Measurements from ENCODE around the gene HSH2D.

The HSH2D gene

GRCh38 chr19:16191216-16191908 is 47.9 kb downstream of the HSH2D start:
- TF ChIP-seq, protein P1, sequence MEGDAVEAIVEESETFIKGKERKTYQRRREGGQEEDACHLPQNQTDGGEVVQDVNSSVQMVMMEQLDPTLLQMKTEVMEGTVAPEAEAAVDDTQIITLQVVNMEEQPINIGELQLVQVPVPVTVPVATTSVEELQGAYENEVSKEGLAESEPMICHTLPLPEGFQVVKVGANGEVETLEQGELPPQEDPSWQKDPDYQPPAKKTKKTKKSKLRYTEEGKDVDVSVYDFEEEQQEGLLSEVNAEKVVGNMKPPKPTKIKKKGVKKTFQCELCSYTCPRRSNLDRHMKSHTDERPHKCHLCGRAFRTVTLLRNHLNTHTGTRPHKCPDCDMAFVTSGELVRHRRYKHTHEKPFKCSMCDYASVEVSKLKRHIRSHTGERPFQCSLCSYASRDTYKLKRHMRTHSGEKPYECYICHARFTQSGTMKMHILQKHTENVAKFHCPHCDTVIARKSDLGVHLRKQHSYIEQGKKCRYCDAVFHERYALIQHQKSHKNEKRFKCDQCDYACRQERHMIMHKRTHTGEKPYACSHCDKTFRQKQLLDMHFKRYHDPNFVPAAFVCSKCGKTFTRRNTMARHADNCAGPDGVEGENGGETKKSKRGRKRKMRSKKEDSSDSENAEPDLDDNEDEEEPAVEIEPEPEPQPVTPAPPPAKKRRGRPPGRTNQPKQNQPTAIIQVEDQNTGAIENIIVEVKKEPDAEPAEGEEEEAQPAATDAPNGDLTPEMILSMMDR (IDR thresholded peaks at IDR 0.05; ENCODE audit: insufficient read depth, low read depth, low read length, missing control alignments) = no peak
- no peak overlapping the region for H3K4me3 ChIP-seq (ENCODE audit: low read length)
- no peak for DNase-seq (ENCODE audit: low read depth)

DNA sequence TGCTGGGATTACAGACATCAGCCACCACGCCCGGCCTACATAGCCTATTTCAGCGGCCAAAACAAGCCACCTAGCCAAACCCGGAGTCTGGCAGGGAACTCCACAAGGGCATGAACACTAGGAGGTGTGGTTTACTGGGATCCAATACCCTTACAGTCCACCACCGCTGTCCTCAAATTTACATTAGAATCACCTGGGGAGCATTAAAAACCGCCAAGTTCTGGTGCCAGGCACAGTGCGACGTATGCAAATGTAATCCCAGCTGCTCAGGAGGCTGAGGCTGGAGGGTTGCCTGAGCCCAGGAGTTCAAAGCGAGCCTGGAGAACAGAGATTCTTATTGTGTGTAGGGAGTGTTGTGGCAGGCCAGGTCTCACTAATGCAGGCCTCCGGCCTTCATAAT is 50.0 kb downstream of the HSH2D start:
- TF ChIP-seq, protein P1 (IDR thresholded peaks at IDR 0.05; ENCODE audit: insufficient read depth, low read depth, low read length, missing control alignments) = no peak
- no peak overlapping the region for H3K4me3 ChIP-seq (ENCODE audit: low read length)
- DNase-seq (ENCODE audit: low read depth) = no peak

DNA sequence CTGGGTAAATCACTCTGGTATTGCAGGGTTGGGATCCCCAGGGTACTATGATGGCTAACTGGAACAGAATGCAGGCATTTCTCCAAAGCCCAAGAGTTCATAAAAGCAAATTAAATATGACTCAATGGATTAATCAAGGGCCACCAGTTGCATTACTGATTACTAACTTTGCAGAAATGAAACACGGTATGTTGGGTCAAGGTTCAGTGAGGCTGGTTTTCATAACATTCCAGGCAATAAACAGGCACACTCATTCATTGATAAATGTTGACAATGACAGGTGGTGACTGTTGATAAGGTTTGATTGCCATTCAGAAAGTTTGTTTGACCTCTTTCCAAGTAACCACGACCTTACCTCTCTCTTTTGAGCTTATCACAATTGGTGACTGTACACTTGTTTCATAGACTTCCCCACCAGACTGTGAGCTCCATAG is 53.7 kb downstream of the HSH2D start:
- TF ChIP-seq, protein P1 (IDR thresholded peaks at IDR 0.05; ENCODE audit: insufficient read depth, low read depth, low read length, missing control alignments) = no peak
- peak overlapping the region; percentile 52 for H3K4me3 ChIP-seq (ENCODE audit: low read length)
- peak; percentile 48 for DNase-seq (ENCODE audit: low read depth)

DNA sequence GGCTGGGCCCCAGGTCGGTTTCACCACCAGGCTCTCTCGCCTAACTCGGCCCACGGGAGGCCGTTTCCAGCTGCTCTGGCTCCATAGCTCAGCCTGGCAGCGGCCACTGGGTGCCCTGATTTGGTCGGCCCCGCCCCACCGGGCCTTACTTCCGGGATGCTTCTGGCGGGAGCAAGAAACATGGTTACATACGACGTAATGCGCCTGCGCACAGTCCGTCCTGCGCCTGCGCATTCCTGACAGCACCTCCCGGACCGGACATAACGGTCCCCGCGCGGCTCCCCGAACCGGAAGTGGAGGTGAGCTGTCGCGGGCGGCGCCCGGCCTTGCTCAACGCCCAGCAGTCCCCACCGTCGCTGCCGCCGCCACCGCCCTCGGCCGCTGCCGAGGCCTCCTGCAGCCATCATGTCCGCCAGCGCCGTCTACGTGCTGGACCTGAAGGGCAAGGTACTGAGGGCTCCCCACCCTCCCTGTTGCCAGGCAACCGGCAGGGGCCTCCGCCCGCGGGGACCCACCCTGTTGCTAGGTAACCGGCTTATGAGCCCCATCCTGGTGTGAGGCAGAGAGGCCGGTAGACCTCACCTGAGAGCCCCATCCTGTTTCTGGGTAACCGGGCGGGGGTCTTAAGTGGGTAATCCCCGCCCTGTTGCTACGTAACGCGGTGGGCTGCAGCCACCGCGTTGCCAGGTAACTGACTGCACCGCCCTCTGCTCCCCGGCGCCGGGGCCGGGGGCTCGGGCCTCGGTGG is 54.3 kb downstream of the HSH2D start, which contains the start of gene AP1M1:
Gene AP1M1 (plus strand): TSS at position 290 of the 748 bp plus-strand sequence. CDS start 116 bp downstream, at position 406.
- TF ChIP-seq, protein P1 (IDR thresholded peaks at IDR 0.05; ENCODE audit: insufficient read depth, low read depth, low read length, missing control alignments) = no peak
- peak; percentile 98 for DNase-seq (ENCODE audit: low read depth)
- H3K4me3 ChIP-seq (ENCODE audit: low read length) = peak within 1 kb of the TSS; percentile 87

GRCh38 chr19:16198370-16198651 is 54.8 kb downstream of the HSH2D start:
- TF ChIP-seq, protein P1 (IDR thresholded peaks at IDR 0.05; ENCODE audit: insufficient read depth, low read depth, low read length, missing control alignments) = no peak
- peak overlapping the region; percentile 87 for H3K4me3 ChIP-seq (ENCODE audit: low read length)
- no peak for DNase-seq (ENCODE audit: low read depth)

GRCh38 chr19:16199275-16199932 is 55.9 kb downstream of the HSH2D start:
- TF ChIP-seq, protein P1 (IDR thresholded peaks at IDR 0.05; ENCODE audit: insufficient read depth, low read depth, low read length, missing control alignments) = no peak
- DNase-seq (ENCODE audit: low read depth) = peak; percentile 9
- no peak overlapping the region for H3K4me3 ChIP-seq (ENCODE audit: low read length)
